HCT116 (cell line): Measurements from ENCODE around the gene THAP5. TPM values are rescaled to one million over a fixed set of nuclear protein-coding genes. Genes with fewer than 3 reads are reported as not detected.

Experiments used
- ATAC-seq: fragments of 200-7000 bp; cut with Tn5 transposase; 2 replicates; pipeline ENCODE4 v1.9.1; 2020; ENCODE audit warnings: mild to moderate bottlenecking, moderate library complexity
- BruUV-seq: library from RNA; stranded (reverse); fragments of 400-500 nt; replicated peaks from 2 replicates; lab custom pipeline; 2021; lab: Mats Ljungman, UMichigan
- CTCF ChIA-PET: fragments of 300-600 bp; sonication (Branson Sonifier 250); formaldehyde crosslinking; loops from one replicate; lab custom pipeline; 2021; ENCODE audit warnings: antibody characterized with exemption; lab: Charles Lee
- POLR2A ChIA-PET: fragments of 300-600, 350-600 bp; sonication (Branson Sonifier 250); formaldehyde crosslinking; loops from one replicate; lab custom pipeline; 2021; ENCODE audit warnings: antibody characterized with exemption; lab: Charles Lee
- RAD21 ChIA-PET, 2 experiments: fragments of 300-600 bp; sonication (Branson Sonifier 250); formaldehyde crosslinking; loops; one replicate each; lab custom pipeline; 2023; ENCODE audit warnings: low total read pairs in 2 of 2; ENCODE audit not compliant: uncharacterized antibody in 2 of 2, unreplicated experiment in 2 of 2, low non-redundant PET in 1 of 2; lab: Charles Lee
- DNase-seq: peaks from one replicate; pipeline ENCODE4 v3.0.0-alpha.2; 2010; ENCODE audit warnings: low read depth, low spot score
- H2AFZ ChIP-seq: fragments of 200-600 bp; shearing (Covaris generic), sonication (generic); 2 replicates; pipeline ENCODE4 v1.6.1; 2017; ENCODE audit warnings: low read depth, mixed run types, mixed read lengths, antibody characterized with exemption, low read length; ENCODE audit not compliant: poor library complexity, severe bottlenecking
- H3K27ac ChIP-seq: 2 replicates; pipeline ENCODE4 v1.5.1; 2012; ENCODE audit warnings: low read depth, low read length
- H3K27me3 ChIP-seq: fragments of 200-600 bp; sonication (generic); 2 replicates; pipeline ENCODE4 v1.6.1; 2016; ENCODE audit warnings: mixed run types, low read length, mixed read lengths; ENCODE audit not compliant: insufficient read depth
- H3K36me3 ChIP-seq, 2 experiments: fragments of 200-500 bp in 1 of 2; fragments of 200-600 bp in 1 of 2; sonication (Bioruptor generic) in 1 of 2; sonication (generic) in 1 of 2; 2 replicates each; pipeline versions ENCODE4 v1.5.1 to v1.6.1; 2014 to 2016; ENCODE audit warnings: low read length in 2 of 2, inconsistent platforms in 1 of 2, mixed read lengths in 1 of 2, mixed run types in 1 of 2; ENCODE audit not compliant: insufficient read depth in 2 of 2, control insufficient read depth in 1 of 2
- H3K4me1 ChIP-seq, 2 experiments: fragments of 200-600 bp in 1 of 2; sonication (generic) in 1 of 2; 2 replicates each; pipeline versions ENCODE4 v1.5.1 to v1.6.1; 2012 to 2017; ENCODE audit warnings: low read length in 2 of 2, inconsistent platforms in 1 of 2, mild to moderate bottlenecking in 1 of 2, mixed read lengths in 1 of 2, mixed run types in 1 of 2, moderate library complexity in 1 of 2; ENCODE audit not compliant: insufficient read depth in 2 of 2, control insufficient read depth in 1 of 2
- H3K4me2 ChIP-seq: fragments of 200-600 bp; sonication (generic); 2 replicates; pipeline ENCODE4 v1.6.1; 2017; ENCODE audit warnings: mixed run types, low read length, mixed read lengths
- H3K4me3 ChIP-seq, 2 experiments: fragments of 200-600 bp in 1 of 2; sonication (generic) in 1 of 2; replicated peaks in 1 of 2; 2 replicates each; pipeline ENCODE4 v1.5.1; 2011 to 2016; ENCODE audit warnings: low read length in 2 of 2, control low read depth in 1 of 2, low read depth in 1 of 2, mild to moderate bottlenecking in 1 of 2, mixed read lengths in 1 of 2, mixed run types in 1 of 2
- H3K79me2 ChIP-seq: fragments of 200-600 bp; sonication (generic); 2 replicates; pipeline ENCODE4 v1.6.1; 2017; ENCODE audit warnings: mild to moderate bottlenecking, mixed run types, low read length, moderate library complexity, mixed read lengths; ENCODE audit not compliant: insufficient read depth
- H3K9ac ChIP-seq: fragments of 200-600 bp; sonication (generic); 2 replicates; pipeline ENCODE4 v1.6.1; 2016; ENCODE audit warnings: low read length, mixed read lengths
- H3K9me2 ChIP-seq: fragments of 200-600 bp; sonication (generic), shearing (Covaris generic); 2 replicates; pipeline ENCODE4 v1.6.1; 2017; ENCODE audit warnings: mixed run types, mild to moderate bottlenecking, moderate library complexity; ENCODE audit not compliant: insufficient read depth
- H3K9me3 ChIP-seq, 2 experiments: fragments of 200-500 bp in 1 of 2; fragments of 200-600 bp in 1 of 2; sonication (Bioruptor generic) in 1 of 2; sonication (generic) in 1 of 2; 2 replicates each; pipeline ENCODE4 v1.6.1; 2014 to 2017; ENCODE audit warnings: low read length in 2 of 2, mixed read lengths in 2 of 2, inconsistent platforms in 1 of 2, low read depth in 1 of 2, mild to moderate bottlenecking in 1 of 2, mixed run types in 1 of 2, moderate library complexity in 1 of 2; ENCODE audit not compliant: control insufficient read depth in 1 of 2, insufficient read depth in 1 of 2
- H4K20me1 ChIP-seq: fragments of 200-600 bp; sonication (generic), shearing (Covaris generic); 2 replicates; pipeline ENCODE4 v1.6.1; 2017; ENCODE audit warnings: mixed run types, mild to moderate bottlenecking, moderate library complexity; ENCODE audit not compliant: insufficient read depth
- CEBPB ChIP-seq: IDR thresholded peaks from 2 replicates; pipeline ENCODE4 v1.6.1; 2012; ENCODE audit warnings: low read depth
- JUND ChIP-seq: IDR thresholded peaks from 2 replicates; pipeline ENCODE4 v1.6.1; 2012
- POLR2AphosphoS5 ChIP-seq: IDR thresholded peaks from 2 replicates; pipeline ENCODE4 v1.6.1; 2011; ENCODE audit warnings: mild to moderate bottlenecking, low read depth, low read length, moderate library complexity
- RAD21 ChIP-seq: IDR thresholded peaks from 2 replicates; pipeline ENCODE4 v1.6.1; 2012; ENCODE audit warnings: low read depth, mild to moderate bottlenecking
- SP1 ChIP-seq: IDR thresholded peaks from 2 replicates; pipeline ENCODE4 v1.6.1; 2012; ENCODE audit warnings: low read depth
- SRF ChIP-seq: IDR thresholded peaks from 2 replicates; pipeline ENCODE4 v1.6.1; 2012; ENCODE audit warnings: low read depth
- ZFX ChIP-seq: fragments of 450-650 bp; IDR thresholded peaks from 2 replicates; pipeline ENCODE4 v1.6.1; 2017
- intact Hi-C: fragments of 100-400 bp; cut with micrococcal nuclease; formaldehyde crosslinking; loops from 2 replicates; pipeline ENCODE4 v1.10.0; 2022
- total RNA-seq: library from RNA; stranded (reverse); gene quantifications from one replicate; pipeline ENCODE4 v1.2.1, GENCODE V29; 2021; ENCODE audit not compliant: unreplicated experiment
- TF ChIP-seq, protein P1 (sequence below), 3 experiments: fragments of 200-600 bp in 1 of 3; sonication (generic) in 1 of 3; IDR thresholded peaks in 2 of 3; conservative IDR thresholded peaks in 1 of 3; 2 replicates each; pipeline ENCODE4 v1.5.1; 2012 to 2017; ENCODE audit warnings: low read depth in 2 of 3, low read length in 2 of 3, antibody characterized with exemption in 1 of 3, borderline replicate concordance in 1 of 3, control low read depth in 1 of 3, mild to moderate bottlenecking in 1 of 3, mixed read lengths in 1 of 3, mixed run types in 1 of 3, moderate library complexity in 1 of 3; ENCODE audit not compliant: insufficient read depth in 1 of 3

THAP5 gene
- total RNA-seq, 1 experiment from 2014 or later = 29.3 TPM

DNA sequence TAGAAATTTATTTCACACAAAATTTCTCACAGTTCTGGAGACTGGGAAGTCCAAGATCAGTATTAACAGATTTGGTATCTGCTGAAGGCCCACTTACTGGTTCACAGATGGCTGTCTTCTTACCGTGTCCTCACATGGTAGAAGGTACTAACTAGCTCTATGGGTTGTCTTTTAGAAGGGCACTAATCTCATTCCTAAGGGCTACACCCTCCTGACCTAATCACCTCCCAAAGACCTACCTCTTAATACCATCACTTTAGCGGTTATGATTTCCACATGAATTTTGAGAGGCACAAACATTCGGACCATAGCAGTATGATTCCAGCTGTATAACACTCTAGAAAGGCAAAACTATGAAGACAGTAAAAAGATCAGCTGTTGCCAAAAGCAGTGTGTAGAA, 51.6 kb downstream of the THAP5 start:
- H2AFZ ChIP-seq = no peak overlapping the region
- intact Hi-C loops = no loop called here
- H4K20me1 ChIP-seq = no peaks in the 10 kb centered on the region
- H3K9me3 ChIP-seq = no peaks in the 10 kb centered on the region
- TF ChIP-seq SP1 (no peak), POLR2AphosphoS5 (no peak), SRF (no peak), CEBPB (no peak), RAD21 (no peak), JUND (no peak)
- CTCF ChIA-PET = interaction anchor here (2.6 kb wide), 1 partner anchor 21 kb away, joined by 9 read pairs; no protein-coding TSS in a partner anchor
- POLR2A ChIA-PET = interaction anchor here (0.8 kb wide), 1 partner anchor 20 kb away, joined by 3 read pairs; no protein-coding TSS in a partner anchor
- H3K79me2 ChIP-seq = no peaks in the 10 kb centered on the region
- no peaks in the 10 kb centered on the region for H3K4me1 ChIP-seq
- RAD21 ChIA-PET = no interaction called here
- no peaks in the 10 kb centered on the region for H3K36me3 ChIP-seq
- no peak overlapping the region for H3K9ac ChIP-seq
- no peak overlapping the region for H3K4me2 ChIP-seq
- no peak overlapping the region for H3K4me3 ChIP-seq
- BruUV-seq = no TSS peak
- ATAC-seq (no peak), DNase-seq (no peak)
- H3K27ac ChIP-seq = no peak overlapping the region
- H3K9me2 ChIP-seq = no peaks in the 10 kb centered on the region
- H3K27me3 ChIP-seq = no peaks in the 10 kb centered on the region

DNA sequence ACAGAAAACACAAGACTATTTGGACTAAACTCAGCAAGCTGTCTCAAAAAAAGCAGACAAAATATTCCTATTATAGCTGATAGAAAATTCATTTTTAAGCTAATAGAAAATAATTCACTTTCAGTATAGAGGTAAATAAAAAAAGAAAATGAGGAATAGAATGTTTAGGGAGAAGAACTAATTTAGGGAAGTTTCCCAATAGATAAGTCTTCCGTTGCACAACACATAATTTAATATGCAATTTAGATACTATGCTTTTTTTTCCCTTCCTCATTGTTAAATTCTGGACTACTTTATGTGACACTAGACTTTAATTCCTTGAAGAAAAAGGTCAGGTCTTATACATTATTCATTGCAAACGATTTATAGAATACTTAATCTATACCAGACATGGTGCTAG, 53.9 kb downstream of the THAP5 start:
- no peaks in the 10 kb centered on the region for H3K9me3 ChIP-seq
- RAD21 ChIA-PET = no interaction called here

More for the DNA sequence above, 53.9 kb downstream of the THAP5 start:
- ATAC-seq (no peak), DNase-seq (no peak)
- no peak overlapping the region for H3K27ac ChIP-seq
- BruUV-seq = no TSS peak
- H4K20me1 ChIP-seq = no peaks in the 10 kb centered on the region
- intact Hi-C loops = no loop called here
- TF ChIP-seq ZFX = no peak
- no peak for TF ChIP-seq RAD21
- TF ChIP-seq, protein P1, sequence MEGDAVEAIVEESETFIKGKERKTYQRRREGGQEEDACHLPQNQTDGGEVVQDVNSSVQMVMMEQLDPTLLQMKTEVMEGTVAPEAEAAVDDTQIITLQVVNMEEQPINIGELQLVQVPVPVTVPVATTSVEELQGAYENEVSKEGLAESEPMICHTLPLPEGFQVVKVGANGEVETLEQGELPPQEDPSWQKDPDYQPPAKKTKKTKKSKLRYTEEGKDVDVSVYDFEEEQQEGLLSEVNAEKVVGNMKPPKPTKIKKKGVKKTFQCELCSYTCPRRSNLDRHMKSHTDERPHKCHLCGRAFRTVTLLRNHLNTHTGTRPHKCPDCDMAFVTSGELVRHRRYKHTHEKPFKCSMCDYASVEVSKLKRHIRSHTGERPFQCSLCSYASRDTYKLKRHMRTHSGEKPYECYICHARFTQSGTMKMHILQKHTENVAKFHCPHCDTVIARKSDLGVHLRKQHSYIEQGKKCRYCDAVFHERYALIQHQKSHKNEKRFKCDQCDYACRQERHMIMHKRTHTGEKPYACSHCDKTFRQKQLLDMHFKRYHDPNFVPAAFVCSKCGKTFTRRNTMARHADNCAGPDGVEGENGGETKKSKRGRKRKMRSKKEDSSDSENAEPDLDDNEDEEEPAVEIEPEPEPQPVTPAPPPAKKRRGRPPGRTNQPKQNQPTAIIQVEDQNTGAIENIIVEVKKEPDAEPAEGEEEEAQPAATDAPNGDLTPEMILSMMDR (IDR thresholded peaks at IDR 0.05 in 2 of 3, conservative IDR thresholded peaks at IDR 0.05 in 1 of 3; ENCODE audit: borderline replicate concordance in 1 of 3, insufficient read depth in 1 of 3, low read depth in 2 of 3, low read length in 2 of 3) = no peak
- no peak for TF ChIP-seq SRF
- TF ChIP-seq CEBPB = no peak
- no peaks in the 10 kb centered on the region for H3K4me1 ChIP-seq
- H3K4me3 ChIP-seq = no peak overlapping the region
- no peaks in the 10 kb centered on the region for H3K9me2 ChIP-seq
- H3K79me2 ChIP-seq = no peaks in the 10 kb centered on the region
- POLR2A ChIA-PET = no interaction called here
- H3K4me2 ChIP-seq = no peak overlapping the region
- no peaks in the 10 kb centered on the region for H3K27me3 ChIP-seq
- CTCF ChIA-PET = interaction anchor here (2.6 kb wide), 1 partner anchor 19 kb away, joined by 9 read pairs; no protein-coding TSS in a partner anchor
- no peaks in the 10 kb centered on the region for H3K36me3 ChIP-seq
- no peak overlapping the region for H2AFZ ChIP-seq
- H3K9ac ChIP-seq = no peak overlapping the region
